Ovary (tissue), 3 donors: ENCODE data around the gene AZU1.

Source experiments
- POLR2A ChIP-seq: fragments of 450-650 bp; IDR thresholded peaks from one replicate; pipeline ENCODE4 v1.6.1; 2017; ENCODE audit warnings: antibody characterized with exemption, mild to moderate bottlenecking, moderate library complexity
- TF ChIP-seq, protein P1 (sequence below), 3 donors: fragments of 450-650 bp in 2 of 3; fragments of 200-600 bp in 1 of 3; IDR thresholded peaks; one replicate each; pipeline versions ENCODE4 v1.5.1 to v1.8.0; 2016 to 2022; ENCODE audit warnings: antibody characterized with exemption in 3 of 3, mild to moderate bottlenecking in 1 of 3
- donor health status: DM: no; HTN: no; CAD: no.

DNA sequence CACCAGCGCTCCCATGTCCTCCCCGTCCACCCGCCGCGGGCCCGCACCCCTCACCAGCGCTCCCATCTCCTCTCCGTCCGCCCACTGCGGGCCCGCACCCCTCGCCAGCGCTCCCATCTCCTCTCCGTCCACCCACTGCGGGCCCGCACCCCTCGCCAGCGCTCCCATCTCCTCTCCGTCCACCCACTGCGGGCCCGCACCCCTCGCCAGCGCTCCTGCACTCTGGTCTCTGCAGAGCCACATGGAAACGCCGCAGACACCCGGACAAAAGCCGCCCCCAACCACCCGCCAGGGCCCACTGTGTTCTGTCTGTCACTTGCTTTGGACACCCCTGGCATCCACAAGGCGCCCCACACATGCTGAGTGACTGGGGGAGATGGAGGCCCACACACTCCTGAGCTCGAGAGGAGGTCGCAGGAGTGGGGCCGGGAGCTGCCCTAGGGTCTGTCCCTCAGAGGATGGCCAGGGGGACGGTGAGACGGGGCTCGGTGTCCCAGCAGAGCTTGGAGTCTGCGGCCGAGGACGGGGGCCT, 39.2 kb downstream of the AZU1 start:
- TF ChIP-seq, protein P1, sequence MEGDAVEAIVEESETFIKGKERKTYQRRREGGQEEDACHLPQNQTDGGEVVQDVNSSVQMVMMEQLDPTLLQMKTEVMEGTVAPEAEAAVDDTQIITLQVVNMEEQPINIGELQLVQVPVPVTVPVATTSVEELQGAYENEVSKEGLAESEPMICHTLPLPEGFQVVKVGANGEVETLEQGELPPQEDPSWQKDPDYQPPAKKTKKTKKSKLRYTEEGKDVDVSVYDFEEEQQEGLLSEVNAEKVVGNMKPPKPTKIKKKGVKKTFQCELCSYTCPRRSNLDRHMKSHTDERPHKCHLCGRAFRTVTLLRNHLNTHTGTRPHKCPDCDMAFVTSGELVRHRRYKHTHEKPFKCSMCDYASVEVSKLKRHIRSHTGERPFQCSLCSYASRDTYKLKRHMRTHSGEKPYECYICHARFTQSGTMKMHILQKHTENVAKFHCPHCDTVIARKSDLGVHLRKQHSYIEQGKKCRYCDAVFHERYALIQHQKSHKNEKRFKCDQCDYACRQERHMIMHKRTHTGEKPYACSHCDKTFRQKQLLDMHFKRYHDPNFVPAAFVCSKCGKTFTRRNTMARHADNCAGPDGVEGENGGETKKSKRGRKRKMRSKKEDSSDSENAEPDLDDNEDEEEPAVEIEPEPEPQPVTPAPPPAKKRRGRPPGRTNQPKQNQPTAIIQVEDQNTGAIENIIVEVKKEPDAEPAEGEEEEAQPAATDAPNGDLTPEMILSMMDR (IDR thresholded peaks at IDR 0.05): no peak
- TF ChIP-seq POLR2A: no peak
